Liver (tissue), 9 donors: ENCODE measurements around the gene CRYBB3. TPM values are rescaled to one million over a fixed set of nuclear protein-coding genes. Genes with fewer than 3 reads are reported as not detected.

Source experiments
- DNase-seq: peaks from one replicate; pipeline ENCODE4 v3.0.0-alpha.2; 2017; ENCODE audit warnings: low spot score
- H3K27ac ChIP-seq, 2 donors: one replicate each; pipeline ENCODE4 v1.7.0; 2013; ENCODE audit warnings: inconsistent platforms in 2 of 2, low read length in 2 of 2, control low read depth in 1 of 2, low read depth in 1 of 2, mild to moderate bottlenecking in 1 of 2
- H3K27me3 ChIP-seq, 4 donors: one replicate each; pipeline versions ENCODE4 v1.6.1 to v1.7.0; 2013; ENCODE audit warnings: low read length in 3 of 4, inconsistent platforms in 1 of 4, mild to moderate bottlenecking in 1 of 4, moderate library complexity in 1 of 4; ENCODE audit not compliant: control insufficient read depth in 4 of 4, insufficient read depth in 4 of 4
- H3K36me3 ChIP-seq, 4 donors: one replicate each; pipeline versions ENCODE4 v1.6.1 to v1.7.0; 2013; ENCODE audit warnings: low read length in 3 of 4, mild to moderate bottlenecking in 3 of 4, low read depth in 1 of 4, moderate library complexity in 1 of 4; ENCODE audit not compliant: control insufficient read depth in 4 of 4, insufficient read depth in 3 of 4
- H3K4me1 ChIP-seq, 4 donors: one replicate each; pipeline versions ENCODE4 v1.6.1 to v1.7.0; 2013; ENCODE audit warnings: low read length in 3 of 4, mild to moderate bottlenecking in 3 of 4, moderate library complexity in 1 of 4; ENCODE audit not compliant: control insufficient read depth in 4 of 4, insufficient read depth in 4 of 4
- H3K4me3 ChIP-seq, 3 donors: one replicate each; pipeline versions ENCODE4 v1.6.1 to v1.7.0; 2013; ENCODE audit warnings: low read length in 3 of 3, control low read depth in 1 of 3, low read depth in 1 of 3, mild to moderate bottlenecking in 1 of 3
- H3K9ac ChIP-seq, 2 donors: one replicate each; pipeline ENCODE4 v1.7.0; 2013; ENCODE audit warnings: low read length in 2 of 2, mild to moderate bottlenecking in 2 of 2, moderate library complexity in 2 of 2, control low read depth in 1 of 2, low read depth in 1 of 2
- H3K9me3 ChIP-seq, 4 donors: one replicate each; pipeline versions ENCODE4 v1.6.1 to v1.7.0; 2013; ENCODE audit warnings: low read length in 3 of 4; ENCODE audit not compliant: control insufficient read depth in 4 of 4
- EGR1 ChIP-seq, 2 donors: IDR thresholded peaks; 2 replicates each; pipeline ENCODE4 v1.6.1; 2016 to 2018; ENCODE audit warnings: antibody characterized with exemption in 2 of 2, low read depth in 2 of 2
- FOXA2 ChIP-seq: IDR thresholded peaks from 2 replicates; pipeline ENCODE4 v1.6.1; 2016; ENCODE audit warnings: antibody characterized with exemption
- HNF4A ChIP-seq, 2 donors: conservative IDR thresholded peaks; 2 replicates each; pipeline ENCODE4 v1.6.1; 2016; ENCODE audit warnings: antibody characterized with exemption in 2 of 2, mild to moderate bottlenecking in 2 of 2
- HNF4G ChIP-seq: IDR thresholded peaks from 2 replicates; pipeline ENCODE4 v1.6.1; 2016; ENCODE audit warnings: antibody characterized with exemption
- JUND ChIP-seq, 2 donors: IDR thresholded peaks; 2 replicates each; pipeline ENCODE4 v1.6.1; 2016; ENCODE audit warnings: antibody characterized with exemption in 2 of 2
- NR2F2 ChIP-seq: IDR thresholded peaks from 2 replicates; pipeline ENCODE4 v1.6.1; 2016; ENCODE audit warnings: antibody characterized with exemption
- RAD21 ChIP-seq, 2 donors: IDR thresholded peaks; 2 replicates each; pipeline ENCODE4 v1.6.1; 2016; ENCODE audit warnings: antibody characterized with exemption in 2 of 2, mild to moderate bottlenecking in 2 of 2
- RXRA ChIP-seq, 2 donors: IDR thresholded peaks; 2 replicates each; pipeline ENCODE4 v1.6.1; 2017 to 2018; ENCODE audit warnings: antibody characterized with exemption in 2 of 2, mild to moderate bottlenecking in 1 of 2
- SP1 ChIP-seq: IDR thresholded peaks from 2 replicates; pipeline ENCODE4 v1.6.1; 2018; ENCODE audit warnings: antibody characterized with exemption, mild to moderate bottlenecking
- TAF1 ChIP-seq: conservative IDR thresholded peaks from 2 replicates; pipeline ENCODE4 v1.6.1; 2016; ENCODE audit warnings: antibody characterized with exemption, mild to moderate bottlenecking
- WGBS: extraction: QIAGEN DNeasy Blood & Tissue Kit; methylation state at CpG from one replicate; pipeline ENCODE4 v1.1.7; 2013; 5-methylcytosine and 5-hydroxymethylcytosine counted together
- polyA plus RNA-seq, 2 donors: library from polyadenylated mRNA; stranded (reverse) in 1 of 2; unstranded in 1 of 2; fragments of 200-250 nt in 1 of 2; fragments of >200 nt in 1 of 2; fragmentation: Nextera tagmentation in 1 of 2; extraction: Ambion mirVana in 1 of 2; gene quantifications; one replicate each; pipeline versions ENCODE4 v1.2.1 to v1.2.3, GENCODE V29; 2013 to 2015
- total RNA-seq, 2 donors: library from RNA; depleted of rRNA; stranded (reverse); fragments of >200 nt; gene quantifications; one replicate each; pipeline ENCODE4 v1.2.3, GENCODE V29; 2014
- TF ChIP-seq, protein P1 (sequence below): fragments of 150-350 bp; IDR thresholded peaks from 2 replicates; pipeline ENCODE4 v1.5.1; 2017; ENCODE audit warnings: improper control_type of control experiment, low read depth, low read length; ENCODE audit not compliant: missing input control
- TF ChIP-seq, protein P2 (sequence below): IDR thresholded peaks from 2 replicates; pipeline ENCODE4 v1.6.1; 2016; ENCODE audit warnings: antibody characterized with exemption, mild to moderate bottlenecking
- TF ChIP-seq, protein P3 (sequence below): IDR thresholded peaks from 2 replicates; pipeline ENCODE4 v1.6.1; 2016; ENCODE audit warnings: antibody characterized with exemption
- TF ChIP-seq, protein P4 (sequence below): IDR thresholded peaks from 2 replicates; pipeline ENCODE4 v1.6.1; 2016; ENCODE audit warnings: antibody characterized with exemption
- TF ChIP-seq, protein P5 (sequence below): IDR thresholded peaks from 2 replicates; pipeline ENCODE4 v1.6.1; 2016; ENCODE audit warnings: antibody characterized with exemption
- donor health status: healthy.
- donor health status: healthy.
- donor health status: healthy.
- donor health status: healthy.
- donor health status: healthy.

Gene CRYBB3
- total and polyA plus RNA-seq, 4 donors, result 0.25 to 0.38 TPM; not detected in 2

DNA sequence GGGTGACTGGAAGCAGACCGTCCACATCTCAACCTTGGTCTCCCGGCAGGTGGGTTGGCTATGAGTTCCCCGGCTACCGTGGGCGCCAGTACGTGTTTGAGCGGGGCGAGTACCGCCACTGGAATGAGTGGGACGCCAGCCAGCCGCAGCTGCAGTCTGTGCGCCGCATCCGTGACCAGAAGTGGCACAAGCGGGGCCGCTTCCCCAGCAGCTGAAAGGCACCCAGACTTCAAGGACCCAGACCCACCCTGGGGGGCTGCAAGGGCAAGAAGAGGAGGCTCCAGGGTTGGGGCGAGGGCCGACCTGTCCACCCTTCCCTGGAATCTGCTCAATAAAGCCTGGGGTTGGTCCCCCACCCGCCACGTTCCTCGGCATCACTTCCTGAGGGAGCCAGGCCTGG lies 7.3 kb downstream of the CRYBB3 start:
- Histone ChIP-seq H3K27me3 (no peaks in the 10 kb centered on the region), H3K9me3 (no peaks in the 10 kb centered on the region), H3K9ac (no peak overlapping the region), H3K36me3 (peaks cover 0 to 4% (median under 1%) of the 10 kb centered on the region in 4 donors), H3K4me3 (no peak overlapping the region), H3K4me1 (peaks cover 0 to 3% (median 0%) of the 10 kb centered on the region in 4 donors), H3K27ac (no peak overlapping the region)
- no peak for DNase-seq
- TF ChIP-seq, protein P1, sequence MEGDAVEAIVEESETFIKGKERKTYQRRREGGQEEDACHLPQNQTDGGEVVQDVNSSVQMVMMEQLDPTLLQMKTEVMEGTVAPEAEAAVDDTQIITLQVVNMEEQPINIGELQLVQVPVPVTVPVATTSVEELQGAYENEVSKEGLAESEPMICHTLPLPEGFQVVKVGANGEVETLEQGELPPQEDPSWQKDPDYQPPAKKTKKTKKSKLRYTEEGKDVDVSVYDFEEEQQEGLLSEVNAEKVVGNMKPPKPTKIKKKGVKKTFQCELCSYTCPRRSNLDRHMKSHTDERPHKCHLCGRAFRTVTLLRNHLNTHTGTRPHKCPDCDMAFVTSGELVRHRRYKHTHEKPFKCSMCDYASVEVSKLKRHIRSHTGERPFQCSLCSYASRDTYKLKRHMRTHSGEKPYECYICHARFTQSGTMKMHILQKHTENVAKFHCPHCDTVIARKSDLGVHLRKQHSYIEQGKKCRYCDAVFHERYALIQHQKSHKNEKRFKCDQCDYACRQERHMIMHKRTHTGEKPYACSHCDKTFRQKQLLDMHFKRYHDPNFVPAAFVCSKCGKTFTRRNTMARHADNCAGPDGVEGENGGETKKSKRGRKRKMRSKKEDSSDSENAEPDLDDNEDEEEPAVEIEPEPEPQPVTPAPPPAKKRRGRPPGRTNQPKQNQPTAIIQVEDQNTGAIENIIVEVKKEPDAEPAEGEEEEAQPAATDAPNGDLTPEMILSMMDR, result no peak
- TF ChIP-seq TAF1 (no peak), HNF4A (conservative IDR thresholded peaks at IDR 0.05) (no peak), RXRA (IDR thresholded peaks at IDR 0.05) (no peak)
- WGBS, result 94% methylated on average over 21 of the region's 21 CpGs

DNA sequence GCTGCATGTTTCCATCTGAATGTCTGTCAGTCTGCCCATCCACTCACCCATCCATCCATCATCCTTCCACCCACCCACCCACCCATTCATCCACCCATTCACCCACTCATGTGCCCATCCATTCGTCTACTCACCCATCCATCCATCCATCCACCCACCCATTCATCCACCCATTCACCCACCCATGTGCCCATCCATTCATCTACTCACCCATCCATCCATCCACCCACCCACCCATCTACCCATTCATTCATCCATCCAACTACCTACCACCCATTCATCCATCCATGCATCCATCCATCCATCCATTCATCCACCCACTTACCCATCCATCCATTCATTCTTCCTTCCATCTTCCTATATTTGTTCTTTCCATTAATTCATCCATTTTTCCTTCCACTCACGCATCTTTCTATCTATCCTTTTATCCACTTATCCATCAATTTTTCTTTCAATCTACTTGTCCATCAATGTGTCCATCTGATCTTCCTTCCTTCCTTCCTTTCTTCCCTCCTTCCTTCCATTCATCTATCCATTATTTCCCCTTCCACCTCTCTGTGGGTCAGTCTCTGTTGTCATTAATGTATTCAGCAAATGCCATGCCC lies 8.0 kb downstream of the CRYBB3 start:
- Histone ChIP-seq H3K9me3 (no peaks in the 10 kb centered on the region), H3K27me3 (no peaks in the 10 kb centered on the region), H3K36me3 (peaks cover 0 to 4% (median under 1%) of the 10 kb centered on the region in 4 donors), H3K27ac (no peak overlapping the region), H3K4me3 (no peak overlapping the region), H3K9ac (no peak overlapping the region), H3K4me1 (peaks cover 0 to 3% (median 0%) of the 10 kb centered on the region in 4 donors)
- 94% methylated on average over 2 of the region's 2 CpGs for WGBS
- no peak for TF ChIP-seq NR2F2
- no peak for TF ChIP-seq FOXA2
- TF ChIP-seq, protein P2, sequence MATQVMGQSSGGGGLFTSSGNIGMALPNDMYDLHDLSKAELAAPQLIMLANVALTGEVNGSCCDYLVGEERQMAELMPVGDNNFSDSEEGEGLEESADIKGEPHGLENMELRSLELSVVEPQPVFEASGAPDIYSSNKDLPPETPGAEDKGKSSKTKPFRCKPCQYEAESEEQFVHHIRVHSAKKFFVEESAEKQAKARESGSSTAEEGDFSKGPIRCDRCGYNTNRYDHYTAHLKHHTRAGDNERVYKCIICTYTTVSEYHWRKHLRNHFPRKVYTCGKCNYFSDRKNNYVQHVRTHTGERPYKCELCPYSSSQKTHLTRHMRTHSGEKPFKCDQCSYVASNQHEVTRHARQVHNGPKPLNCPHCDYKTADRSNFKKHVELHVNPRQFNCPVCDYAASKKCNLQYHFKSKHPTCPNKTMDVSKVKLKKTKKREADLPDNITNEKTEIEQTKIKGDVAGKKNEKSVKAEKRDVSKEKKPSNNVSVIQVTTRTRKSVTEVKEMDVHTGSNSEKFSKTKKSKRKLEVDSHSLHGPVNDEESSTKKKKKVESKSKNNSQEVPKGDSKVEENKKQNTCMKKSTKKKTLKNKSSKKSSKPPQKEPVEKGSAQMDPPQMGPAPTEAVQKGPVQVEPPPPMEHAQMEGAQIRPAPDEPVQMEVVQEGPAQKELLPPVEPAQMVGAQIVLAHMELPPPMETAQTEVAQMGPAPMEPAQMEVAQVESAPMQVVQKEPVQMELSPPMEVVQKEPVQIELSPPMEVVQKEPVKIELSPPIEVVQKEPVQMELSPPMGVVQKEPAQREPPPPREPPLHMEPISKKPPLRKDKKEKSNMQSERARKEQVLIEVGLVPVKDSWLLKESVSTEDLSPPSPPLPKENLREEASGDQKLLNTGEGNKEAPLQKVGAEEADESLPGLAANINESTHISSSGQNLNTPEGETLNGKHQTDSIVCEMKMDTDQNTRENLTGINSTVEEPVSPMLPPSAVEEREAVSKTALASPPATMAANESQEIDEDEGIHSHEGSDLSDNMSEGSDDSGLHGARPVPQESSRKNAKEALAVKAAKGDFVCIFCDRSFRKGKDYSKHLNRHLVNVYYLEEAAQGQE, result no peak
- no peak for TF ChIP-seq EGR1 (IDR thresholded peaks at IDR 0.05; ENCODE audit: low read depth in 2 of 2)
- no peak for TF ChIP-seq JUND (IDR thresholded peaks at IDR 0.05)
- TF ChIP-seq, protein P1, result no peak
- TF ChIP-seq, protein P3, sequence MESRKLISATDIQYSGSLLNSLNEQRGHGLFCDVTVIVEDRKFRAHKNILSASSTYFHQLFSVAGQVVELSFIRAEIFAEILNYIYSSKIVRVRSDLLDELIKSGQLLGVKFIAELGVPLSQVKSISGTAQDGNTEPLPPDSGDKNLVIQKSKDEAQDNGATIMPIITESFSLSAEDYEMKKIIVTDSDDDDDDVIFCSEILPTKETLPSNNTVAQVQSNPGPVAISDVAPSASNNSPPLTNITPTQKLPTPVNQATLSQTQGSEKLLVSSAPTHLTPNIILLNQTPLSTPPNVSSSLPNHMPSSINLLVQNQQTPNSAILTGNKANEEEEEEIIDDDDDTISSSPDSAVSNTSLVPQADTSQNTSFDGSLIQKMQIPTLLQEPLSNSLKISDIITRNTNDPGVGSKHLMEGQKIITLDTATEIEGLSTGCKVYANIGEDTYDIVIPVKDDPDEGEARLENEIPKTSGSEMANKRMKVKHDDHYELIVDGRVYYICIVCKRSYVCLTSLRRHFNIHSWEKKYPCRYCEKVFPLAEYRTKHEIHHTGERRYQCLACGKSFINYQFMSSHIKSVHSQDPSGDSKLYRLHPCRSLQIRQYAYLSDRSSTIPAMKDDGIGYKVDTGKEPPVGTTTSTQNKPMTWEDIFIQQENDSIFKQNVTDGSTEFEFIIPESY, result no peak
- TF ChIP-seq SP1, result no peak
- TF ChIP-seq RAD21 (IDR thresholded peaks at IDR 0.05), result no peak
- TF ChIP-seq, protein P4, sequence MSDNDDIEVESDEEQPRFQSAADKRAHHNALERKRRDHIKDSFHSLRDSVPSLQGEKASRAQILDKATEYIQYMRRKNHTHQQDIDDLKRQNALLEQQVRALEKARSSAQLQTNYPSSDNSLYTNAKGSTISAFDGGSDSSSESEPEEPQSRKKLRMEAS, result no peak
- TF ChIP-seq, protein P5, sequence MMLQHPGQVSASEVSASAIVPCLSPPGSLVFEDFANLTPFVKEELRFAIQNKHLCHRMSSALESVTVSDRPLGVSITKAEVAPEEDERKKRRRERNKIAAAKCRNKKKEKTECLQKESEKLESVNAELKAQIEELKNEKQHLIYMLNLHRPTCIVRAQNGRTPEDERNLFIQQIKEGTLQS, result no peak
- TF ChIP-seq HNF4G, result no peak
- no peak for DNase-seq
